Stimulated activated CD8-positive, alpha-beta memory T cell treated with anti-CD3 and anti-CD28 coated beads, Interleukin-4, amount 100 ng/mL, for 4 hours (primary cell): Measurements from ENCODE around the gene DDX6.
A peak's percentile ranks its signal among the peaks of the same experiment; 100 is the strongest.
"Not testable (repeated sequence)": the region's sequence is repeated elsewhere in the genome, so short reads cannot be mapped to it uniquely, and the experiment has no call there.

Experiments
- DNase-seq, 2 donors: peaks; one replicate each; pipeline ENCODE4 v3.0.0-alpha.2; 2020; ENCODE audit warnings: low read depth in 2 of 2, low spot score in 1 of 2

The DDX6 gene

GRCh38 chr11:118791111-118791960 lies at the start of gene DDX6:
TSS of gene DDX6 (minus strand) at chr11:118791164. CDS start at chr11:118786251, 4,913 bp downstream.
- peak; percentile 70 to 76 for DNase-seq

- DNase-seq = no peak
Observed at GRCh38 chr11:118838905-118839553, 48.1 kb upstream of the DDX6 start.

- no peak for DNase-seq
Observed at GRCh38 chr11:118837868-118838267, 46.9 kb upstream of the DDX6 start.

- DNase-seq = no peak
Observed at GRCh38 chr11:118834427-118835028, 43.6 kb upstream of the DDX6 start.

GRCh38 chr11:118827118-118827517 lies 36.2 kb upstream of the DDX6 start:
- DNase-seq = no peak

- not testable (repeated sequence) for DNase-seq
Observed at GRCh38 chr11:118822936-118823510, 32.1 kb upstream of the DDX6 start.

GRCh38 chr11:118820412-118821357 lies 29.7 kb upstream of the DDX6 start:
- no peak for DNase-seq

GRCh38 chr11:118820025-118820379 lies 29.0 kb upstream of the DDX6 start:
- DNase-seq = not testable (repeated sequence)

- no peak for DNase-seq
Observed at GRCh38 chr11:118819334-118820024, 28.5 kb upstream of the DDX6 start.

GRCh38 chr11:118818130-118818529 lies 27.2 kb upstream of the DDX6 start:
- no peak for DNase-seq

- no peak for DNase-seq
Observed at GRCh38 chr11:118813551-118813950, 22.6 kb upstream of the DDX6 start.

- DNase-seq = no peak
Observed at GRCh38 chr11:118812485-118812884, 21.5 kb upstream of the DDX6 start.

- no peak for DNase-seq
Observed at GRCh38 chr11:118807800-118808778, 17.1 kb upstream of the DDX6 start.

- no peak for DNase-seq
Observed at GRCh38 chr11:118806400-118806799, 15.4 kb upstream of the DDX6 start.

- DNase-seq = no peak
Observed at GRCh38 chr11:118804094-118804493, 13.1 kb upstream of the DDX6 start.

- DNase-seq = no peak
Observed at GRCh38 chr11:118799372-118799771, 8.4 kb upstream of the DDX6 start.

- DNase-seq = no peak
Observed at GRCh38 chr11:118797510-118797909, 6.5 kb upstream of the DDX6 start.

GRCh38 chr11:118792570-118793124 lies 1.7 kb upstream of the DDX6 start:
- DNase-seq = peak; percentile 33 to 37
